Measurements from ENCODE around the gene SORCS3. TPM values are rescaled to one million over a fixed set of nuclear protein-coding genes. Genes with fewer than 3 reads are reported as not detected.

The SORCS3 gene
- total RNA-seq, 2 experiments from 2014 or later: not detected

GRCh38 chr10:105029286-105029685 lies 388.2 kb downstream of the SORCS3 start:
- Mint-ChIP-seq H3K27me3 (no peaks in the 10 kb centered on the region), H3K27ac (no peak overlapping the region), H3K4me1 (no peaks in the 10 kb centered on the region), H3K9me3 (ENCODE audit: low read depth) (no peaks in the 10 kb centered on the region), H3K4me3 (no peak overlapping the region), H3K36me3 (no peaks in the 10 kb centered on the region)
- CTCF ChIA-PET: no interaction called here
- DNase-seq: no peak
- ATAC-seq: no peak

GRCh38 chr10:105037022-105037421 lies 395.9 kb downstream of the SORCS3 start:
- no peak for ATAC-seq
- CTCF ChIA-PET: no interaction called here
- Mint-ChIP-seq H3K27ac (no peak overlapping the region), H3K4me3 (no peak overlapping the region), H3K36me3 (no peaks in the 10 kb centered on the region), H3K4me1 (no peaks in the 10 kb centered on the region), H3K9me3 (ENCODE audit: low read depth) (no peaks in the 10 kb centered on the region), H3K27me3 (no peaks in the 10 kb centered on the region)
- DNase-seq: no peak

- Mint-ChIP-seq H3K4me3 (no peak overlapping the region), H3K9me3 (ENCODE audit: low read depth) (peaks cover under 1% of the 10 kb centered on the region), H3K36me3 (no peaks in the 10 kb centered on the region), H3K27ac (no peak overlapping the region), H3K4me1 (no peaks in the 10 kb centered on the region), H3K27me3 (no peaks in the 10 kb centered on the region)
- CTCF ChIA-PET: no interaction called here
- DNase-seq: no peak
- ATAC-seq: no peak
Measured at GRCh38 chr10:105041956-105042355, 400.9 kb downstream of the SORCS3 start.

GRCh38 chr10:105042906-105043552 lies 401.9 kb downstream of the SORCS3 start:
- ATAC-seq: no peak
- CTCF ChIA-PET: no interaction called here
- H3K27me3 Mint-ChIP-seq: no peaks in the 10 kb centered on the region

GRCh38 chr10:105044902-105045301 lies 403.8 kb downstream of the SORCS3 start:
- peaks cover 4% of the 10 kb centered on the region for H3K9me3 Mint-ChIP-seq (ENCODE audit: low read depth)
- no peaks in the 10 kb centered on the region for H3K4me1 Mint-ChIP-seq
- DNase-seq (no peak), ATAC-seq (no peak)
- no peaks in the 10 kb centered on the region for H3K36me3 Mint-ChIP-seq
- no peak overlapping the region for H3K27ac Mint-ChIP-seq
- no peak overlapping the region for H3K4me3 Mint-ChIP-seq
- no peaks in the 10 kb centered on the region for H3K27me3 Mint-ChIP-seq
- CTCF ChIA-PET: no interaction called here

More at GRCh38 chr10:105042906-105043552, 401.9 kb downstream of the SORCS3 start:
- no peak for DNase-seq
- H3K9me3 Mint-ChIP-seq (ENCODE audit: low read depth): peaks cover 4% of the 10 kb centered on the region
- no peak overlapping the region for H3K4me3 Mint-ChIP-seq
- no peak overlapping the region for H3K27ac Mint-ChIP-seq
- no peaks in the 10 kb centered on the region for H3K4me1 Mint-ChIP-seq
- no peaks in the 10 kb centered on the region for H3K36me3 Mint-ChIP-seq

- ATAC-seq: no peak
- Mint-ChIP-seq H3K4me3 (no peak overlapping the region), H3K27me3 (no peaks in the 10 kb centered on the region), H3K36me3 (no peaks in the 10 kb centered on the region), H3K4me1 (no peaks in the 10 kb centered on the region), H3K27ac (no peak overlapping the region), H3K9me3 (ENCODE audit: low read depth) (no peaks in the 10 kb centered on the region)
- DNase-seq: no peak
- CTCF ChIA-PET: no interaction called here
Measured at GRCh38 chr10:105056413-105056812, 415.3 kb downstream of the SORCS3 start.

GRCh38 chr10:105062951-105063350 lies 421.9 kb downstream of the SORCS3 start:
- CTCF ChIA-PET: no interaction called here
- Mint-ChIP-seq H3K4me3 (no peak overlapping the region), H3K9me3 (ENCODE audit: low read depth) (no peaks in the 10 kb centered on the region), H3K36me3 (no peaks in the 10 kb centered on the region), H3K4me1 (no peaks in the 10 kb centered on the region), H3K27me3 (no peaks in the 10 kb centered on the region), H3K27ac (no peak overlapping the region)
- DNase-seq (no peak), ATAC-seq (no peak)

GRCh38 chr10:105063796-105064195 lies 422.7 kb downstream of the SORCS3 start:
- no peak for ATAC-seq
- Mint-ChIP-seq H3K27ac (no peak overlapping the region), H3K4me3 (no peak overlapping the region), H3K36me3 (no peaks in the 10 kb centered on the region), H3K4me1 (no peaks in the 10 kb centered on the region), H3K27me3 (no peaks in the 10 kb centered on the region), H3K9me3 (ENCODE audit: low read depth) (no peaks in the 10 kb centered on the region)
- CTCF ChIA-PET: no interaction called here
- DNase-seq: no peak

GRCh38 chr10:105068497-105068896 lies 427.4 kb downstream of the SORCS3 start:
- no peak for DNase-seq
- H3K9me3 Mint-ChIP-seq (ENCODE audit: low read depth): no peaks in the 10 kb centered on the region
- no peaks in the 10 kb centered on the region for H3K36me3 Mint-ChIP-seq

GRCh38 chr10:105070249-105070648 lies 429.2 kb downstream of the SORCS3 start:
- no peaks in the 10 kb centered on the region for H3K27me3 Mint-ChIP-seq
- DNase-seq: no peak
- H3K36me3 Mint-ChIP-seq: no peaks in the 10 kb centered on the region
- H3K9me3 Mint-ChIP-seq (ENCODE audit: low read depth): no peaks in the 10 kb centered on the region
- H3K27ac Mint-ChIP-seq: no peak overlapping the region
- CTCF ChIA-PET: no interaction called here
- no peak overlapping the region for H3K4me3 Mint-ChIP-seq
- no peak for ATAC-seq
- no peaks in the 10 kb centered on the region for H3K4me1 Mint-ChIP-seq

More at GRCh38 chr10:105068497-105068896, 427.4 kb downstream of the SORCS3 start:
- no peaks in the 10 kb centered on the region for H3K4me1 Mint-ChIP-seq
- no peak for ATAC-seq
- no peak overlapping the region for H3K4me3 Mint-ChIP-seq
- H3K27ac Mint-ChIP-seq: no peak overlapping the region
- H3K27me3 Mint-ChIP-seq: no peaks in the 10 kb centered on the region
- CTCF ChIA-PET: no interaction called here

GRCh38 chr10:105070952-105071351 lies 429.9 kb downstream of the SORCS3 start:
- Mint-ChIP-seq H3K27me3 (no peaks in the 10 kb centered on the region), H3K4me3 (no peak overlapping the region), H3K4me1 (no peaks in the 10 kb centered on the region), H3K36me3 (no peaks in the 10 kb centered on the region), H3K9me3 (ENCODE audit: low read depth) (no peaks in the 10 kb centered on the region), H3K27ac (no peak overlapping the region)
- CTCF ChIA-PET: no interaction called here
- ATAC-seq: no peak
- DNase-seq: no peak

GRCh38 chr10:105071980-105072379 lies 430.9 kb downstream of the SORCS3 start:
- Mint-ChIP-seq H3K9me3 (ENCODE audit: low read depth) (no peaks in the 10 kb centered on the region), H3K4me1 (no peaks in the 10 kb centered on the region), H3K27ac (no peak overlapping the region), H3K36me3 (no peaks in the 10 kb centered on the region), H3K27me3 (no peaks in the 10 kb centered on the region), H3K4me3 (no peak overlapping the region)
- ATAC-seq: no peak
- CTCF ChIA-PET: no interaction called here
- no peak for DNase-seq

- no peaks in the 10 kb centered on the region for H3K4me1 Mint-ChIP-seq
- H3K27ac Mint-ChIP-seq: no peak overlapping the region
- DNase-seq: no peak
- H3K4me3 Mint-ChIP-seq: no peak overlapping the region
- no peaks in the 10 kb centered on the region for H3K9me3 Mint-ChIP-seq (ENCODE audit: low read depth)
- no peaks in the 10 kb centered on the region for H3K27me3 Mint-ChIP-seq
- ATAC-seq: no peak
- H3K36me3 Mint-ChIP-seq: no peaks in the 10 kb centered on the region
- CTCF ChIA-PET: no interaction called here
Measured at GRCh38 chr10:105073999-105074398, 432.9 kb downstream of the SORCS3 start.

GRCh38 chr10:105075031-105075430 lies 433.9 kb downstream of the SORCS3 start:
- H3K27me3 Mint-ChIP-seq: no peaks in the 10 kb centered on the region
- DNase-seq (no peak), ATAC-seq (no peak)
- no peaks in the 10 kb centered on the region for H3K4me1 Mint-ChIP-seq
- H3K36me3 Mint-ChIP-seq: no peaks in the 10 kb centered on the region
- no peak overlapping the region for H3K27ac Mint-ChIP-seq
- no peaks in the 10 kb centered on the region for H3K9me3 Mint-ChIP-seq (ENCODE audit: low read depth)
- H3K4me3 Mint-ChIP-seq: no peak overlapping the region
- CTCF ChIA-PET: no interaction called here

GRCh38 chr10:105085980-105086379 lies 444.9 kb downstream of the SORCS3 start:
- DNase-seq (no peak), ATAC-seq (no peak)
- no peaks in the 10 kb centered on the region for H3K4me1 Mint-ChIP-seq
- no peak overlapping the region for H3K4me3 Mint-ChIP-seq
- no peaks in the 10 kb centered on the region for H3K9me3 Mint-ChIP-seq (ENCODE audit: low read depth)
- CTCF ChIA-PET: no interaction called here
- no peak overlapping the region for H3K27ac Mint-ChIP-seq
- no peaks in the 10 kb centered on the region for H3K27me3 Mint-ChIP-seq
- no peaks in the 10 kb centered on the region for H3K36me3 Mint-ChIP-seq

Data from activated CD8-positive, alpha-beta memory T cell treated with anti-CD3 and anti-CD28 coated beads, Interleukin-2, amount 10 ng/mL, durations not matched to agents 7 days and 5 days (primary cell).